GM18498 (cell line): Measurements from ENCODE around the gene RPS6KA4.
"Not testable (repeated sequence)": the region's sequence is repeated elsewhere in the genome, so short reads cannot be mapped to it uniquely, and the experiment has no call there.

Source experiments
- ATAC-seq: cut with Tn5 transposase; IDR thresholded peaks from one replicate; pipeline ENCODE4 v1.9.1; 2021; ENCODE audit warnings: mild to moderate bottlenecking, moderate library complexity; ENCODE audit not compliant: unreplicated experiment

RPS6KA4 gene

DNA sequence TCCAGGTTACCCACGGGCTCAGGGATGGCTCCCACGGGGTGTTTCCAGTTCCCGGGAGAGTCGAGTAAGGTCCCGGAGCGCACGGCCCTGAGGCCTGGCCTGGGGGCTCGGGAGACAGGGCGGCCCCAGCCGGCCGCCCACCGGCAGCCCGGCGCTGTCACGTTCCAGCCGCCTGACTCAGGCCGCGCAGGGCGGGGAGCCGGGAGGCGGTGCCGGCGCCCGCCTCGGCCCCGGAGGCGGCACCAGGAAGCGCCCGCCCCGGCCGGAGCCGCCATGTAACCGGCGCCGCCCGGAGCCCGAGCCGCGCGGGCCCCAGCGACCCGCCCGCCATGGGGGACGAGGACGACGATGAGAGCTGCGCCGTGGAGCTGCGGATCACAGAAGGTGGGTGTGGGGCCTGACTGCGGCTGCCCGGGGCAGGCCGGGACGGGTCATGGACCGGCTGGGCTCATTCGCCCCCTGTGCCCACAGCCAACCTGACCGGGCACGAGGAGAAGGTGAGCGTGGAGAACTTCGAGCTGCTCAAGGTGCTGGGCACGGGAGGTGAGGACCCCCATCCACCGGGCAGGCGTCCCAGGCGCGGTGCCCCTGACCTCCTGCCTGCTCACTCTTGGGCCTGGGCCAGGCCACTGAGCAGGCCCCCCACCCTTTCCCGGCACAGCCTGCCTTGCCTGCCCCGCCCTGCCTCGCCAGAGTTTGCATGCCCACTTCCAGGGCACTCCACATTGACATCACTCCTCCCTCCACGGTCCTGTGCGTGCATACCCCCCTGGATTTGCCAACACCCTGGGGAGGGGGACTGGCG lies at the start of gene RPS6KA4:
Gene RPS6KA4, plus strand, starts transcription at position 256 of the 805 bp plus-strand sequence. Its CDS starts 74 bp downstream, at position 330.
- ATAC-seq = peak; percentile 67

- no peak for ATAC-seq
Observed at GRCh38 chr11:64312947-64313346, 46.0 kb upstream of the RPS6KA4 start.

DNA sequence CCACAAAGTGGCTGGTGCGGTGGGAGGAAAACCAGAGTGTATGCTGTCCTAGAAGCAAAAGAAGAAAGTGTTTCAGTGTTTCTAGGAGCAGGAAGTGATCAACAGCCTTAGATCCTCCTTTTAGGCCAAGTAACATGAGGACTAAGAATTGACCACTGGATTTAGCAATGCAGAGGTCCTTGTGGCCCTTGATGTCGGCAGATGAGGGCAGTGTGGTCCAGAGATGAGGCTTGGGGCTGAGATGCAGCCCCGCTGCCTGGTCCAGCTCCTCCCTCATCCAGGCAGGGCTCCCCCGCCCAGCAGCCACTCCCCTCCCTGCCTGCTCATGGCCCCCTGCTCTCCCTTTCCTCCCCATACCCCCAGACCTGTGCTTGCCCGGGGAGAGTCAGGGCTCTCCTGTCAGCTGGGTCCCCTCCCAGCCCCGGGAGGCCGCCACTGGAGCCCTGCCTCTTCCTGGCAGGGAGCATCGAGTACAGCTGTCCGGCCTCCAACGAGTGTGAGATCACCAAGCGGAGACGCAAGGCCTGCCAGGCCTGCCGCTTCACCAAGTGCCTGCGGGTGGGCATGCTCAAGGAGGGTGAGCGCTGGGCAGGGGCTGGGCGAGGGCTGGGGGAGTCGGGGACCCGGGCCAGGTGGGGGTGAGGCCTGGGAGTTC lies 45.3 kb upstream of the RPS6KA4 start:
- no peak for ATAC-seq

DNA sequence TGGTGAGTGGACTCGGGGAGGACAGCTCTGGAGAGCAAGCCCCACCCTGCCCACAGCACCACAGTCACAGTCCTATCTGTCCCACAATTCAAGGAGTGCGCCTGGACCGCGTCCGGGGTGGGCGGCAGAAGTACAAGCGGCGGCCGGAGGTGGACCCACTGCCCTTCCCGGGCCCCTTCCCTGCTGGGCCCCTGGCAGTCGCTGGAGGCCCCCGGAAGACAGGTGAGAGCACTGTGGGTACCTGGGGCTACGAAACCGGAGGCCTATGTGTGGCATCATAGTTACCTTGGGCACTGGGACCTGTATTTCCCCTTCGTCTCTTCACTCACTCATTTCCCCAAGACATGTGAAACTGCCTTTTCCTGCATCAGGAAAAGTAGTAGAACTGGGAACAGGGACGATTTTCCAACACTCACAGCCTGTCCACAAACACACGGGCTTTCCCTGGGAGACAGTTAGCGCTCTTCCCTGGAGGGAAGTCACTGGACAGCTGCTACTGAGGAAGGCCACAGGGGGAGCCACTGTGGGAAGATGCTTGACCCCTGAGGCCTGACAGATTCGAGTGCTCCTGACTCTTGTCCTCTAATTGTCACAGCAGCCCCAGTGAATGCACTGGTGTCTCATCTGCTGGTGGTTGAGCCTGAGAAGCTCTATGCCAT lies 44.7 kb upstream of the RPS6KA4 start:
- no peak for ATAC-seq

DNA sequence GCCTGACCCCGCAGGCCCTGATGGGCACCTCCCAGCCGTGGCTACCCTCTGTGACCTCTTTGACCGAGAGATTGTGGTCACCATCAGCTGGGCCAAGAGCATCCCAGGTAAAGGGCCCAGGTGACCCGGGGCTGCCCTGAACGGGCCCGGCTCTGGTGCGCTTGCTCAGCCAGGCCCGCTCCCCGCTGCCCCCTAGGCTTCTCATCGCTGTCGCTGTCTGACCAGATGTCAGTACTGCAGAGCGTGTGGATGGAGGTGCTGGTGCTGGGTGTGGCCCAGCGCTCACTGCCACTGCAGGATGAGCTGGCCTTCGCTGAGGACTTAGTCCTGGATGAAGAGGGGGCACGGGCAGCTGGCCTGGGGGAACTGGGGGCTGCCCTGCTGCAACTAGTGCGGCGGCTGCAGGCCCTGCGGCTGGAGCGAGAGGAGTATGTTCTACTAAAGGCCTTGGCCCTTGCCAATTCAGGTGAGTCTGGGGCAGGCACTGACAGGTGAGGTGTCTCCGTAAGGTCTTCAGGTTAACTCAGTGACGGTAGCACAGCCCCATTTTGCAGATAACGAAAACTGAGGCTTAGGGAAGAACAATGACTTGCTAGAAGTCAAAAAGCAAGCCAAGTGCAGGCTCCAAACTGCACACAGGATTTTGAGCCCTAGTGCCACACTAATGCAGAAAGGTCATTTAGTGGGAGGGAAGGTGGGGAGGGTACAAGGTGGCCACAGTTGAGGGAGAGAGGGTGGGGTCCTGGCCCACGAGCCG lies 44.0 kb upstream of the RPS6KA4 start:
- no peak for ATAC-seq

- ATAC-seq = not testable (repeated sequence)
Observed at GRCh38 chr11:64315667-64316526, 43.1 kb upstream of the RPS6KA4 start.

DNA sequence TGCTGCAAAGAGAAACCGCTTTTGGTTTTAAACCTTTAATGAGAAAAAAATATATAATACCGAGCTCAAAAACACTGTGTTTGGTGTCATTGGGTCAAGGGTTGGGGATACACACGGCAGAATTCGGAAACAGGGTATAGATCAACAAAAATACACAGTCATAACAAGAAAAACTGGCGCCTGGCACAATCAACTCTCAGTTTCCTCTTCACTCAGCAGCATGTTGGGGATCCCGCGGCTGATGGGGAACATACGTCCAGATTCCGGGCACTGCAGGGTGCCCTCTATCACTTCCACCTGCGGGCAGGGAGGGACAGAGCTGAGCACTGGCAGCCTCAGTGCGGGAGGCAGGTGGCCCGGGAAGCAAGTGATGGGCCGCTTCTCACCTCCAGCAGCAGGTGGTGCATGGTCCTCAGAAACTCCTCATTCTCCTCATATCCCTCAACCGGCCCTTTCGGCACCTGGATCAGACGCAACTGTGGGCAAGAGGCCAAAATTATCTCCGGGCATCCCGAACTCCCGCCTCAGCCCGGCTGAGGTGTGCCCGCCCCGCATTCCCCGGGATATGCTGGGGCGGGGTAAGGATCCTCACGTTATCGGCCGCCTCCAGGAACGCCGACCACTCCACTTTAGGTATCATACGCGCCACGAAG lies 42.2 kb upstream of the RPS6KA4 start:
- ATAC-seq = peak; percentile 4

GRCh38 chr11:64317325-64317960 lies 41.5 kb upstream of the RPS6KA4 start, which contains the start of gene TRMT112:
TRMT112 (minus strand) TSS chr11:64317559; CDS start chr11:64317526, 33 bp downstream.
- ATAC-seq = peak; percentile 68

- ATAC-seq = peak; percentile 73
Observed at GRCh38 chr11:64317961-64318765, 40.8 kb upstream of the RPS6KA4 start, which contains the start of gene PRDX5. PRDX5 (plus strand) TSS chr11:64318121; CDS start chr11:64318216, 95 bp downstream.

GRCh38 chr11:64318766-64319761 lies 39.9 kb upstream of the RPS6KA4 start:
- ATAC-seq = no peak

DNA sequence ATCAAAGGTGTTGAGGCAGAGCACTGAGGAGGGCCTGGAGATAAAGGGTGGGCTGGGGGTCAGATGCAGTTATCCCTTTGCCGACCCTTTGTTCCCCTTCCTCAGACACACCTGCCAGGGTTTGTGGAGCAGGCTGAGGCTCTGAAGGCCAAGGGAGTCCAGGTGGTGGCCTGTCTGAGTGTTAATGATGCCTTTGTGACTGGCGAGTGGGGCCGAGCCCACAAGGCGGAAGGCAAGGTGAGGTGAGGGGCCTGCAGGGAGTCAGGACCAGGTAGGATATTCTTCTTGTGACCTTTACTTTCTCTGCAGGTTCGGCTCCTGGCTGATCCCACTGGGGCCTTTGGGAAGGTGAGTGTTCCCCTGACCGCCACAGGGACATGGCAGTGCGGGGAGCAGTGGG lies 38.4 kb upstream of the RPS6KA4 start:
- no peak for ATAC-seq

DNA sequence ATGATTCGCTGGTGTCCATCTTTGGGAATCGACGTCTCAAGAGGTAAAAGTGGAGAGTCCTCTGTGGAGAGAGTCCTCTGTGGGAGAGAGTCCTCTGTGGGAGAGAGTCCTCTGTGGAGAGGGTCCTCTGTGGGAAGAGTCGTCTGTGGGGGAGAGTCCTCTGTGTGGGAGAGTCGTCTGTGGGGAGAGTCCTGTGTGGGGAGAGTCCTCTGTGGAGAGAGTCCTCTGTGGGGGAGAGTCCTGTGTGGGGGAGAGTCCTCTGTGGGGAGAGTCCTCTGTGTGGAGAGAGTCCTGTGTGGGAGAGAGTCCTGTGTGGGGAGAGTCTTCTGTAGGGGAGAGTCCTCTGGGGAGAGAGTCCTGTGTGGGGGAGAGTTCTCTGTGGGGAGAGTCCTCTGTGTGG lies 37.9 kb upstream of the RPS6KA4 start:
- no peak for ATAC-seq

GRCh38 chr11:64321533-64321932 lies 37.4 kb upstream of the RPS6KA4 start:
- ATAC-seq = no peak

DNA sequence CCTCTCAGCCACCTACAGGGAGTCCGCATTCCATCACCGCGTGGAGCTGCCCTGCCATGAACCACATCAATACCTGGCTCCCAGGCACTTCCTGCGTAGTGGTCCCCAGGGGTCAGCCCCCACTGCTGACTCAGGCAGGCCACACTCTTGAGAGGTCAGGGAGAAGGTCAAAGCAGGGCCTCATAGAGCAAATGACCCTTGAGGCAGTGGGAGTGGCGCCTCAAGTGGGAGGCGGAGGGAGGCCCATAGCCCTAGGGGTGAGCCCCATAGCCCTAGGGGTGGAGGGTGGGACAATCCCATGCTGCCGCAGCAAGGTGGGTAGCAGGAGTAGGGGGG lies 36.1 kb upstream of the RPS6KA4 start:
- ATAC-seq = no peak

GRCh38 chr11:64323373-64323772 lies 35.6 kb upstream of the RPS6KA4 start:
- ATAC-seq = no peak

- not testable (repeated sequence) for ATAC-seq
Observed at GRCh38 chr11:64323984-64324383, 35.0 kb upstream of the RPS6KA4 start.
